ENCODE results near the gene CCNT2.
"Not testable (repeated sequence)": the region's sequence is repeated elsewhere in the genome, so short reads cannot be mapped to it uniquely, and the experiment has no call there.

The CCNT2 gene

DNA sequence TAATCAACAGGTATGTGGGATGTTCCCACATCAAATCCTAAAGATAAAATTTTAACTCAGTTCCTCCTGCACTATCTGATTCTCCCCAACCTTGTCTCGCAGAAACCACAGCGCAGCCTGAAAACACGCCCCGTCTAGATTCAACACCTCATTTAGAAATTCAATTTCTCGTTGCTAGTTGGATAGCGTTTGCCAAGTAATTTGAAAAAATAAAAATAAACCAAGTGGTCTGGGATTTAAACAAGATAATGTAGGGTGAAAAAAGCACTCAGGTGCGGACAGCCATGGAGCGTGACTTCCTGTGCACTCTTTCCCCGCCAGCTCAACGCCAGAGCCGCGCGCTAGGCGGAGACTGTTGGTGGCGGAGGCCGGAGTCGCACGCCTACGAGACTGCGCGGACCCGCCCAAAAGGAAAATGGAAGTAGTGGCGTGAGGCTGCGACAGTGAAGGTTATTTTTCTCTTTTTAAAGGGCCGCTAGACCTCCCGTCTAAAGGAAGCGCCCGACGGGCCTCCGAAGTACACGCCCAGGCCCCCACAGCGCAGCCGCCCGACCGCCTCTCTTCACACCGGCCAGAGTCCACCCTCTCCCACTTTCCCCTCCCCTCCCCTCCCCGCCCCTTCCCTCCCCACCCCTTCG is 615 bp upstream of the CCNT2 start:
- DNase-seq (ENCODE audit: extremely low read depth in 1 of 2, low read depth in 1 of 2): peak; percentile 67 to 78

DNA sequence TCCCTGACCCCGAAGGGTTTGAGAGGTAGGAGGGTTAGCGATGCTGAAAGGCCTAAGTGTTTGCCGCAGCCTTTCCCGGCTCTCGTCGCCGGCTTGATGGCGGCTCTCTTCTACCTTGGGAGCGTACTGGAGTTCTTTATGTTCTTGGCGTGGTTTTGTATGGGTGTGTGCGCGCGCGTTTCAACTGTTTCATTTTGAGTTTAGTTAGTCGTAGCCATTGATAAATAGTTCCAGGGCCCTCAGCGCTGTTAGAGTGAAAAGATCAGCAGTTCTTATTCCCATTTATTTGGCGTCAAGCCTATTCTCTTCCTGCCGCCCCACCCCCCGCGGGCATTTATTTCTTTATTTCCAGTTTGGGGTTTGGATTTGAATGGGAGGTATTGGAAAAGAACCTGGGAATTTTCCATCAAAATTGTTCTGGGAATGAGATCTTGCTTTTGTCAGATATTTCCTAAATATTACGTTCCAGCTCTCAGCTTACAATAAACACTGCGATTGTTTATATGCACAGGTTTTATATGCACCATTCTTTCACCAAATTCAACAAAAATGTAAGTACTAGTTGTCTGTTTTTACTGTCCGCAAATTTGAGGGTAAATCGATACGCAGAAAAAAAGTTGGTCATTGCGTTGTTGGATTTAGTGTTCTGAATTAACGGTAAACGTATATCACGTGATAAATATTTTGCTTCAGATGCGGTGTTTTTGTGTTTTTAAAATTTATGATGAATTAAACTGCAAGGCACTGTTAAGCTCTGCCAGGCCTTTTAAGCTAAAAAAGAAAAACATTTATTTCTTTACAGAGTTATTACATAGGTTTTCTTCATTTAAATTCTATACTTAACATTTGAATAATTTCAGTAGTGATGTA is 954 bp downstream of the CCNT2 start:
- no peak for DNase-seq (ENCODE audit: extremely low read depth in 1 of 2, low read depth in 1 of 2)

DNA sequence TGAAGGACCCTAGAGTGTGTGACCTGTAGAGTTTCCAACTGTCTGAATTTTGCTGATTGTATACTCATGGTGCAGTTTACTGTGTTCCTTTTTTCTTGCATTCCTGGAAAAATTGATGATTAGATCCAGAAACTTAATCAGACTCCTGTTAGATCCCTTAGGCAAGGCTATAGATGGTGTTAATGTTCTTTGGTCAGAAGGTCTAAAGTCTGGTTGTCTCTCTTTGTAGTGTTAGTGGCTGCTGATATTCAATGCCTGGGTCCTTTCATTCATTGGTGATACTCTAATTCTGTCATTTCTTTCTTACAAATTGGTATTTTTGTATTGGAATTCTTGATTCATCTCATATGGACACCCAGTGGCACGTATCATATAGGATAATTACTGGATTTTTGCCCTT is 6.3 kb downstream of the CCNT2 start:
- DNase-seq (ENCODE audit: extremely low read depth in 1 of 2, low read depth in 1 of 2): no peak

DNA sequence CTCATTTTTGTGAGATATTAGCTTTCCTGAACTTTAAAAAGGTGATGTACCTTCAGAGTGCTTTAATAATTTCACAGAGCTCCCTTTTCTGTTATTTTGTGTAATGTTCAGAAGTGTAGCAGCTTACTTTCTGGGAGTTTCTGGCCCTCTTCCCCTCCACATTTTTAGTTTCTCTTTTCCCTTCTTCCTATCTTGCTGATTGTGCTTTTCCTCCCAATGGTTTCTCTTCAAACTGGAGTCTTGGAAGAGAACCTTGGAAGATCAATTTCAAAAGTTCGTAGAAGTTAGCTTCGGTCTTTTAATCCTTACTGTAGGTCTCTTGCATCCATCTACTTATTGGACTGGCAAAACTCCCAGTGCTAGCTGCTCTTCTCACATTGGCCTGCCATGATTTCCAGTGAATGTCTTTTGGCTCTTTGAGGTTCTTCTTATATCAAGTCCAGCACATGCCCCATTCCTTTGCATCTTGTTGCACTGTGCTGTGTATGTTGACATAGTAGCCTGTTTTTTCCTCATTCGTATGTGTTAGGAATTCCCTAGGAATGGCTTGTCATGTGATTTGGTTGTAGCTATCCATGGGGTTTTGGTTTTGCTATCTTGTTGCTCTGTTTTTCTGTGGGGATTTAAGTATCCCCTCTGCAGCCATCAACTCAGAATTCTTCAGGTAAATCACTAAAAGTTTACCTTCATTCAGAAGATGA is 7.8 kb downstream of the CCNT2 start:
- no peak for DNase-seq (ENCODE audit: extremely low read depth in 1 of 2, low read depth in 1 of 2)

DNA sequence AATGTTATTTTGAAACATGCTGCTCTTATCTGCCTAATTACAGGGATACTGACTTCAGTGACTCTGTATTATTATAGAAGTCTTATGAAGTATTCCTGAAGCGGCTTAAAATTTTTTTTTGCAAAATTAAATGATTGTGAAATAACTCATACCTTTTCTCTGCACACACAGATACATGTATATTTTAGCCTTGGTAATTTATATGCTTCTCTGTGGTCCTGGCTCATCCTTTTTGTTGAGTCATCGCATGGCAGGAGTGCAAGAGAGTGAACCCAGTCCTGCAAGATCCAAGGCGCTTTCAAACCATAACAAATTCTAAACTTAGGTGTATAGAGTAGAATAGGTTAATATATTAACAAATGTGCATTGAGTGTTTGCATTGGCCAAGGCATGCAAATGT is 8.6 kb downstream of the CCNT2 start:
- no peak for DNase-seq (ENCODE audit: extremely low read depth in 1 of 2, low read depth in 1 of 2)

DNA sequence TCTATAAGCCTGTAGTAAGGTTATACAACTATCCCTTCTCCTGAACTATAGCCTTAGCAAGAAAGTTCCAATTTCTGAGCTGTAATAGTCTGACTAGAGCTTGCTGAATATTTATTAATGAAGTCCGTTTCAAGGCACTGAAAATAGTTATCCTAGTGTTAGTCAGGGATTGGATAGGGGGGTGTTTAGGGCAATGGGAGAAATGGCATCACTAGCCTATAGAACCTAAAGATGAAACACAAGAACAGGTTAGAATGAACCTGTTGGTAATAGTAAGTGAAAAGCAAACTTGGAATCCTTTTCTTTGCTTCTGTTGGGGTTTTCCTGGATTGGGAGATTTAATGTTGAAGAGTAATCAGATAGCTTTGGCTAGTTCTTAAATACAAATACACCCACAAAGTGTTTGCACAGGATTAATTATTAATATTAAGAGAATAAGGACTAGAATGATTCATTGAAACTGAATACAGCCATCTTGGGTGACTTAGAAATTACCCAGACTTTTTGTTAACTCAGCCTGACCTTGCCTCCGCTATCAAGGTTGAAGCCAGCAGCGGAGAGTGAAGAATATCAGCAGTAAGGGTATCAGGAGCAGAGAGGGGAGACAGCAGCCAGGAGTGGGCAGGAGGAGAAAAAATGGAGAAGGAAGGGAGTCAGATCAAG is 14.4 kb downstream of the CCNT2 start:
- DNase-seq (ENCODE audit: extremely low read depth in 1 of 2, low read depth in 1 of 2): no peak

DNA sequence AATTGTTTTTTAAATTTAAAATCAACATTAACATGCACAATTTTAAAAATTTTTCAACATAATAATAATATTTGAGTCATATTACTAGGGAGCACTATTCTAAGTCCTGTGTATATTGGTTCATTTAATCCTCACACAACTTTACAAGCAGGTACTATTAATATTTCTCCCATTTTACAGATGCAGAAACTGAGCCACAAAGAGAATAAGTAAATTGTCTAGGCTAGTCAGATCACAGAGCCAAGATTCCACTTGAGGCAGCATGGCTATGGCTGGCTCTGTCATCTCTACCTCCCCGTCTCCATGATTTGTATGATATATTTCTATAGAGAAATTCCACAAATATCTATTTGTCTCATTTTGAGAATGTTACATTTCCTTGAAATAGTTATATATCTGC is 15.1 kb downstream of the CCNT2 start:
- DNase-seq (ENCODE audit: extremely low read depth in 1 of 2, low read depth in 1 of 2): no peak

DNA sequence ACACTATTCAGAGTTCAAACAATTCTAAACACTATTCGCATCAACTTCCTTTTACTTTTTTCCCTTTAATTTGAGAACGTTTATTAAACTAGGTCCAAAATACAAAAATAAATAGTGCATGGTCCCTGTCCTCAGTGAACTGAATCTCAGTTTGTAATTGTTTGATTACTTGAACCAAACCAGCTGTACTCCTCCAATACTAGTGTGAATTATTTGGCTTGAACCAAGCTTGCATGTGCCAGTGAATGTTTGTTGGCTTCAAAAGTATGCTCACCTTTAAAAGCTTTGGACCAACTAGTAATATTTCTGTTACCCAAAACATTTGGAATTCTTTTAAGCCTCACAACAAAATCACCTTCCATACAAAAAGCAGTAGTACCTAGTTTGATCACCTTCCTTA is 15.5 kb downstream of the CCNT2 start:
- DNase-seq (ENCODE audit: extremely low read depth in 1 of 2, low read depth in 1 of 2): no peak

DNA sequence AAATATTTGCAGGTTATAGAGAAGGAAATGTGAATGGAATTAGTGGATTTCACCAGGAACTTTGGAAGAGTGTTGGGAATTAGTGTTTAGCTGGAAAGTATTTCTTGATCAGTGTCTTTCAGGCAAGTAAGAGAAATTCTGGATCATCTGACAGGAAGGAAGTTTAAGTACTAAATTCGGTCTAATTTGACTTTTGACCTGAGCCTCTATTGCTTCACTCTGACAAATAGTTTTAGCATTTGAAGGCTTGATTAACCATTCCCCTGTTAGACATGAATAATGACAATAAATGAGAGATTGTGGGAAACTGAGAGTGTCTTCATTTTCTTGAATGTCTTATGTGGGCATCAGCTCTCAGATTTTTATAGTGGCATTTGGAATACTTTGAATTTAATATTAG is 16.0 kb downstream of the CCNT2 start:
- DNase-seq (ENCODE audit: extremely low read depth in 1 of 2, low read depth in 1 of 2): no peak

DNA sequence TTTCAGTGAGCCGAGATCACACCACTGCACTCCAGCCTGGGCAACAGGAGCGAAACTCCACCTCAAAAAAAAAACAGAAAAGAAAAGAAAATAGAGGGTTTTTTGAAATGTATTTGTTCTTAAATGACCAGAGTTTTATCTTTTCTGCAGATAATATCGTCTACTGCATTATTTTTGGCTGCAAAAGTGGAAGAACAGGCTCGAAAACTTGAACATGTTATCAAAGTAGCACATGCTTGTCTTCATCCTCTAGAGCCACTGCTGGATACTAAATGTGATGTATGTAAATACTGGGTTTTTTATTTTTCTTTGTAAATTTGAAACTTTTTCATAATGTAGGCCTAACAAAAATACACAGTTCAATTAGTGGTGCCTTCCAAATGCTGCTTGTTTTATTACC is 18.1 kb downstream of the CCNT2 start:
- no peak for DNase-seq (ENCODE audit: extremely low read depth in 1 of 2, low read depth in 1 of 2)

DNA sequence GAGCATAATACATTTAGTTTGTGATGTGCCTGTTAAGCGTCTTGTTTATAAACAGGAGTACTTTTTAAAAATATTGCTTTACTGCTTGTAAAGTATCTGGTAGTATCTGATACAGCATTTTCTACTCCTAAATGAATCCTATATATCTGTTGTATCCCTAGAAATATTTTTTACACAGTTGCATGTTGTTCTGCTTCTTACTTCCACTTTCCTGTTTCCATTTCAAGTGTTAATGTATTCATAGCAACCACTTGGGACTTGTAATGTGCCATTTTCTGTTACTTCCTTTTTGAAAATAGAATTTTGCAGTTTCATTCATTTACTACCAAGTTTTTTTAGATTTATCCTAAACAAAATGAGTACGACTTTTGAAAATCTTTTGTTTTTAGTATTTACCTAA is 24.9 kb downstream of the CCNT2 start:
- DNase-seq (ENCODE audit: extremely low read depth in 1 of 2, low read depth in 1 of 2): no peak

DNA sequence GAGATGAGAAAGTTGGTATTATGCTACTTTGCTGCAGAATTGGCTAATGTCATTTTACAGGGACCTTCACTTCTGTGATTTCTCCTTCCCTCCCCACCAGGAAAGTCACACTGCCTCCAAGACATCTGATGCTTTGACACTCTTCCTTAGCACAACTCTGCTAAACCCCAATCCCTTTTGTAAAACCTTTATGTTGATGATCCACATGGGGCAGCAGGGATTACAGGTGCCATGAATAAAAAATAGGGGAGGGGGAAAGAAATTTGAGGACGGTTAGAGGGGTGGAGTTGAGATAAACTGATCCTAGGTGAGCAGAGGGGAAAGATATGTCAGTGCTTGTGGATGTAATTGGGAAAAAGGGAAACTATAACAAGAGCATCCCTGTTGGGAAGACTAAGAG is 26.4 kb downstream of the CCNT2 start:
- no peak for DNase-seq (ENCODE audit: extremely low read depth in 1 of 2, low read depth in 1 of 2)

DNA sequence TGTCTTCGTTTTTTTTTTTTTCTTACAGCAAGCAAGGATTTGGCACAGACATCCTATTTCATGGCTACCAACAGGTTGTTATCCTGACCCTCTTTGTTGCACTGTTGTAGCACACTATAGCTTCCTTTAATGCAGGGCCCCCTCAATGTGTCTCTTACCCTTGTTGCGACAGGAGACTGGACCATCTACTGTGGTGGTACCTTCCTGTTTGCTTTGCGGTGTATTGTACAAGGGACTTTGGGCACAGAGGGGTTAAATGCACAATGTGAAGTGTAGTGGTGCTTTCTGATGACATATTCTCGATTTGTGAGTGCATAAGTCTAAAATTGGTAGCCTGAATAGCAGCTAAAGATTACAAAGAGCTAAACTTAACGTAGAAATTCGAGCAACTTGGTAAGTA is 27.5 kb downstream of the CCNT2 start:
- DNase-seq (ENCODE audit: extremely low read depth in 1 of 2, low read depth in 1 of 2): no peak

DNA sequence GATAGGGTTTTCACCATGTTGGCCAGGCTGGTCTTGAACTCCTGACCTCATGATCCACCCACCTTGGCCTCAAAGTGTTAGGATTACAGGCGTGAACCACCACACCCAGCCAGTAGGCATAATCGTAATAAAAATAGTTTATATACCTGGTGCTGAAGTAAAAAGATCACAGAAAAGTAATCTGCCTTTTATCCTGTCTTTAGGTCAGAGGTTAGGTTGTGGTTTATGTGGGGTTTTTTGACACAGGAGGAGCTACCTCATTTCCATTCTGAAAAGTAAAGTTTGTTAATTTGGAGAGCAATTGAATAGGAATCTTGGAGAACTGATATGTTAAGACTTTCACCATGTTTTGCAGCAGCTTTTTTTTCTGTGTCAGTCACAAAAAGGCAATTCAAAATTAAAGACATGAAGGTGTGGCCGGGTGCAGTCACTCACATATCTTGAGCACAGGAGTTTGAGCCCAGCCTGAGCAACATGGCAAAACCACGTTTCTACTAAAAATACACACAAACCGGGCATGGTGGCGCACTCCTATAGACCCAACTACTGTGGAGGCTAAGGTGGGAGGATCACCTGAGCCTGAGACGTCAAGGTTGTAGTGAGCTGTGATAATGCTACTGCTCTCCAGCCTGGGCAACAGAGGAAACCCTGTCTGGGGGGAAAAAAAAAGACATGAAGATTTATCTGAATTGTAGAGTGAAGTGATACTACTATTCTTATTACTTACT is 31.5 kb downstream of the CCNT2 start:
- DNase-seq (ENCODE audit: extremely low read depth in 1 of 2, low read depth in 1 of 2): no peak

DNA sequence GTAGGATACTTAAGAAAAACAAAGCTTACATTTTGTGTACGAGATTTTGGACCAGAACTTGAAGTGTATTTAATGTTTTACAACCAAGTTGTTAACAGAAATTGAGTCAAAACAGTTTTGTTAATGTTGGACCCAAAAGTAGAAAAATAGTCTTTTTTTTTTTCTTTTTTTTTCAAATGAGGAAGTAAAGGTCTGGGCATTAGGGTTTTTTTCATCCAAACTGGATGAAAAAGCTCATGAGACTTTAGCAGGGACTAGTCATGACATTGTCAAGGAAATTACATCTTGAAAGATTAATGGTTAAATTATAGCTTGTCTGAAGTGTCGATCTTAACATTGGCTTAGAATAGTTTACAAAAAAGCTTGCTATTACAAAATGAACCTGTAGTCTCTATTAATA is 32.3 kb downstream of the CCNT2 start:
- no peak for DNase-seq (ENCODE audit: extremely low read depth in 1 of 2, low read depth in 1 of 2)

DNA sequence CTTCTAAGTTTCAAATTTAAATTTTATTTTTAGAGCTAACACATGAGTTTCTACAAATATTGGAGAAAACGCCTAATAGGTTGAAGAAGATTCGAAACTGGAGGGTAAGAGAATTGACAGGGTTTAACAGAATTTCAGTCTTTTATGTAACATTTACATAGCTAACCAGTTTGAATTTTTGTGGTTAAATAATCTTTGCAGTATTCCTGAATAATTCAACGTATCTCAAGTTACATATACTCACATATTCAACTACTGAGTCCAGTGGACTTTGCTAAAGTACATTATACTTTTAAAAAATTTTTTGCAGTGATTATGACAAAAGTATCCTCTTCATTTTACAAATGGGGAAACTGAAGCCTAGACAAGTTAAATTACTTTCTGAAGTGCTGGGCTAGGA is 34.0 kb downstream of the CCNT2 start:
- no peak for DNase-seq (ENCODE audit: extremely low read depth in 1 of 2, low read depth in 1 of 2)

DNA sequence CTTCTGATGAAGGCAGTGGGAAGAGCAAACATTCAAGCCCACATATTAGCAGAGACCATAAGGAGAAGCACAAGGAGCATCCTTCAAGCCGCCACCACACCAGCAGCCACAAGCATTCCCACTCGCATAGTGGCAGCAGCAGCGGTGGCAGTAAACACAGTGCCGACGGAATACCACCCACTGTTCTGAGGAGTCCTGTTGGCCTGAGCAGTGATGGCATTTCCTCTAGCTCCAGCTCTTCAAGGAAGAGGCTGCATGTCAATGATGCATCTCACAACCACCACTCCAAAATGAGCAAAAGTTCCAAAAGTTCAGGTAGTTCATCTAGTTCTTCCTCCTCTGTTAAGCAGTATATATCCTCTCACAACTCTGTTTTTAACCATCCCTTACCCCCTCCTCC is 35.4 kb downstream of the CCNT2 start:
- DNase-seq (ENCODE audit: extremely low read depth in 1 of 2, low read depth in 1 of 2): no peak

DNA sequence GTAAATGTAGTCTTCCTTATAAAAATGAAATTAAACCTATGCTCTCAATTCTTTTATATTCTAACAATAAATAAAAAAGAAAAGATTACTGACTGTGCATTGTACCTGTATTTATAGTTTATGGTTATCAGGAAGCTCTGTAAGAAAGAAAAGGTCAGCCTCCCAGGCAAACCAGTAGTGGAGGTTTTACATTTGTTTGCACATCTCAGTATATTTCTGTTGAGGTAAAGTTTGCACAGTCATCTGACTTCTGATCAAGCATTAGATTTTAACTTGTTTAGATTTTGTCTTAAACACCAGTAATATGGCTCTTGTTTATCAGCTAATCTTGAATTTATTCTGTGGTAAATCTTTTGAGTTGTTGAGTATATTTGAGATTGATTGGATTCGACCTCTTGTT is 37.1 kb downstream of the CCNT2 start:
- no peak for DNase-seq (ENCODE audit: extremely low read depth in 1 of 2, low read depth in 1 of 2)

DNA sequence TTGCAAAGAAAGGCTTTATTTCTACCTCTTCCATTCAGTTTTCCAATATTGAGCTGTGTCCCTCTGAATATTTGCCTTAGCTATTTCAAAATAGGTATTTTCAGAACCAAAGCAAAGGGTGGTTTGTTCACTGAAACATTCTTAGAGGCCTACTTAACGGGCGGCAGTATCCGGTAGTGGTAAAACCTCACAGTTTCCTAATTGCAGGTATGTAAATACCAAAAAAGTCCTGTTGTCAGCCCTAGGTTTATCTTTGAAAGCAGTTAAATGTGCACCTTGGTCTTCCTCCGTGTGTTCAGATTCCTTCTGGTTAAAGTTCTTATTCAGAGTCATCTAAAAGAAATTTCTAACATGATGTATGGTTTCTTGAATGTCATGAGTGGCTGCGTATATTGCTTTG is 38.9 kb downstream of the CCNT2 start:
- no peak for DNase-seq (ENCODE audit: extremely low read depth in 1 of 2, low read depth in 1 of 2)

DNA sequence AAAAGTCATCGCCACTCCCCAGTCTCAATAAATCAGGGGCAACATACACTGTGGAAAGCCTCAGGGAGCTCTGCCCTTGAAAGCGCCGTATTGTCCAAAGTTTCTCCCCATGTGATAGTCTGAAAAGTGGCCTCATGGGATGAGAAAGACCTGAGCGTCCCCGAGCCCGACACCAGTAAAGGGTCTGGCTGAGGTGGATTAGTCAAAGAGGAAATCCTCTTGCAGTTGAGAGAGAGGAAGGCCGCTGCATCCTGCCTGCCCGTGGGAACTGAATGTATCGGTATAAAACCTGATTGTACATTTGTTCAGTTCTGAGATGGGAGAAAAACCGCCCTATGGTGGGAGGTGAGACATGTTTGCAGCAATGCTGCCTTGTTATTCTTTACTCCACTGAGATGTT is 48.5 kb downstream of the CCNT2 start:
- DNase-seq (ENCODE audit: extremely low read depth in 1 of 2, low read depth in 1 of 2): not testable (repeated sequence)
